HG03354 (cell line): ENCODE measurements around the gene CMAS.

Experiments used
- ATAC-seq: cut with Tn5 transposase; IDR thresholded peaks from one replicate; pipeline ENCODE4 v1.9.1; 2021; ENCODE audit warnings: mild to moderate bottlenecking; ENCODE audit not compliant: unreplicated experiment, poor library complexity, severe bottlenecking

The CMAS gene

GRCh38 chr12:22101749-22102243, 55.8 kb downstream of the CMAS start:
- ATAC-seq = no peak

DNA sequence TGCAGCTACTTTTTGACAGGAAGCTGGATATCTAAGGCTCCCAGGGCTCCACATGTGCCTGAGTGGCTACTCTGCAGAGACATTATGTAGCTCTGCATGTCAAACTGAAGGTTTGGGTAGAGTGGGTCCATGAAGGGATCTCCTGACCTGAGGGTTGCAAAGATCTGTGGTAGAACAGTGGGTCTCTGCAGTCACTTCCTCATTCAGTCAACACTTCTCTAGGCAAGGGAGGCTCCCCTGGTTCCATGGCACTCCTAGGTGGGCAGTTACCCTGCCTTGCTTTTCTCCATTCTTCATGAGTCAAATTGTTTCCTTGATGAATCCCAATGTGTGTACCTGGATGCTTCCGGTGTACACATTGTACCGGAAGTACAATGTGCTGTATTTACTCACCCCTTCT, 57.4 kb downstream of the CMAS start:
- no peak for ATAC-seq

DNA sequence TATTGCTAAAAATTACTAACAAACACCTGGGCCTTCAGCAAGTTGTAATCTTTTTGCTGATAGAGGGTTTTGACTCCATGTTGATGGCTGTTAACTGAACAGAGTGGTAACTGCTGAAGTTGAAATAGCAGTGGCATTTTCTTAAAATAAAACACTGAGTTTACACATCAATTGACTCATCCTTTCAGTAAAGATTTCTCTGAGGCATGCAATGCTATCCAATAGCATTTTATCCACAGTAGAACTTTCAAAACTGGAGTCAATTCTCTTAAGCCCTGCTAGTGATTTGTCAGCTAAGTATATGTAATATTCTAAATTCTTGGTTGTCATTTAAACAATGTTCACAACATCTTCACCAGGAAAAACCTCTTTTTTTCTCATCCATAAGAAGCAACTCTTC, 59.5 kb downstream of the CMAS start:
- ATAC-seq = no peak

GRCh38 chr12:22110176-22110575, 64.2 kb downstream of the CMAS start:
- no peak for ATAC-seq
